K562 treated with DMSO at 1 percent for 48 hours (cell line): ENCODE measurements around the gene UBE3D. TPM values are rescaled to one million over a fixed set of nuclear protein-coding genes. Genes with fewer than 3 reads are reported as not detected.

ENCODE experiments used
- total RNA-seq: library from RNA; unstranded; fragments of 300-600 nt; gene quantifications from 2 replicates; pipeline ENCODE4 v1.2.3, GENCODE V29; 2022; ENCODE audit warnings: low replicate concordance; ENCODE audit errors: extremely low read depth

The UBE3D gene, protein sequence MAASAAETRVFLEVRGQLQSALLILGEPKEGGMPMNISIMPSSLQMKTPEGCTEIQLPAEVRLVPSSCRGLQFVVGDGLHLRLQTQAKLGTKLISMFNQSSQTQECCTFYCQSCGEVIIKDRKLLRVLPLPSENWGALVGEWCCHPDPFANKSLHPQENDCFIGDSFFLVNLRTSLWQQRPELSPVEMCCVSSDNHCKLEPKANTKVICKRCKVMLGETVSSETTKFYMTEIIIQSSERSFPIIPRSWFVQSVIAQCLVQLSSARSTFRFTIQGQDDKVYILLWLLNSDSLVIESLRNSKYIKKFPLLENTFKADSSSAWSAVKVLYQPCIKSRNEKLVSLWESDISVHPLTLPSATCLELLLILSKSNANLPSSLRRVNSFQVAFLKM
- not detected in 2 replicates for total RNA-seq

DNA sequence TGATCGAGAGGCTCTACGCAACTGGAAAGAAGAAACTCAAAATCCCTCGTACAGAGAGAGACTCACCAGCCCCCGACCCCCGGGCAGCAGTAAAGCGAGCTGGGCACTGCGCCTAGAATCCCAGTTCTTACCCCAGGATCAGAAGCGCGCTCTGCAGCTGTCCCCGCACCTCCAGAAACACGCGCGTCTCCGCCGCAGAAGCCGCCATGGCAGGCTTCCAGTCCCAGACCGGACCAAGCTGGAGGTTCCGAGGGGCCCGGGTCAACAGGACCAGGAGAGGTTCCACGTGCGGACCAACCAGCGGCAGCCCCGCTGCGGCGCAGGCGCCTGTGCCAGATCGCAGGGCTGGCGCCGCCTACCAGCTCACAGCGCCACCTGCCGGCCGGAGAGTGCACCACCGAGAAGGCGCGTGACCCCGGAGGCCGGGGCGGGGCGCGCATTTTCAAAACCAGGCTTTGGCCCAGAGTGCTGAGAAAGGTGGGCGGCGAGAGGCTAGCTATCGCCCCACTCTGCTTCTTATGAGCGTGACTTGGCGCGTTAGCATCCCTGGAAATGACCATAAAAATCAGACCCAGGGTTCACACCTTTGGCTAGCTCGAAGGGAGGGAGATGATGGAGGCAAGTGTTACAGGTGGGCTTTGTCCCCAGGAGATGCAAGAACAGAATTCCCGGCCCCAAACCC, at the start of gene UBE3D:
TSS of gene UBE3D (minus strand) at position 331 of the 682 bp plus-strand sequence. CDS start at position 208, 123 bp downstream.

DNA sequence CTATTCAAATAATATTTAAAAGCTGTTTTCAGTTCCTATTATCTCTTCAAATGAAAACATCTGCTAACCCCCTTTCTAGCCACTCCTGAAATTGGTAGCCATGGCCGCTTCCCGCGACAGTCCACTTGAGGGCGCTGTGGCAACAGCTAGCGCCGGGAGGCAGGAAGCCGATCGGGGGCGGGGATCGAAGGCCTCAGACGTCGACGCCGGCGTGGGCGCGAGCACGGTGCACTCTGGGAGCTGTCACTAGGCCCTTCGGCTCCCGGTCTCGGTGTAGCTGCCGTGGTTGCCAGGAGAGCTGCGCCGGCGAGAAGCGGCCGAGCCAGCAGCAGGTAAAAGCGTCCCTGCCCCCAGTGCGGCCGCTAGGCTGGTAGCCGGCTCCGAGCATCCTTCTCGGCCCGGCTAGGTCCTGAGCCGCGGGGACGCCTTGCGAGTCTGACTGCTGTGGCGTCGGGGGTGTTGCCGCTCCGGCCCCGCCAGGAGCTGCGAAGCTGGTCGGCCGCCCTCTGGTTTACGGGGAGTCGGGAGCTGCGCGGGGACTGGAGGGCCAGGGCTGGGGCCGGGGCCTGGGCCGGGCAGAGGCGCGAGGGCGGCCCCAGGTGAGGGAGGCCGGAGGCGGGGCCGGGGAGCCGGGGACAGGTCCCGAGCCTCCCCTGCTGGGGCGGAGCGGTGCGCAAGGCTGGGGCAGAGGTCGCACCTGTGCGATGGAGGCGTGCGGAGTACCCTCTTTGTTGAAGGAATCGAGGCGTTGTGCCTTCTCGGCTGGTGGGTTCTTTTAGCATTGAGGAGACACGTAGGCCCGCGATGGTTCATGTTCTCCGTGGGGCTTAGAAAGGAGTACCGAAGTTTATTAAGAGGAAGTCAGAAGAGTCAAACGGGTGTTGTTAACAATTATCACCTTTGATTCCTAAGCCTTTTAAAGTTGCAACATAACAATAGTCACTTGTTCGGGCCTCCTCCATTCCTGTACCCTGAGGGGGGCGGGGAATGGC, 2.1 kb upstream of the UBE3D start, which contains the start of gene DOP1A:
TSS of gene DOP1A (plus strand) at position 224 of the 992 bp plus-strand sequence. CDS start 29,307 bp downstream, outside the sequence.

Other genes with a start within 250 kb of the UBE3D start
- gene DOP1A, start 1.8 kb upstream of the UBE3D start, total RNA-seq, result not detected in 2 replicates
- gene PGM3, start 127.4 kb upstream of the UBE3D start, total RNA-seq, result not detected in 2 replicates
- not detected in 2 replicates for gene RWDD2A, start 127.5 kb upstream of the UBE3D start, total RNA-seq